ENCODE measurements around the gene CUL3. TPM values are rescaled to one million over a fixed set of nuclear protein-coding genes. Genes with fewer than 3 reads are reported as not detected.

The CUL3 gene
- total RNA-seq, 1 experiment from 2014 or later = 132 TPM

GRCh38 chr2:224576088-224576715, 9.0 kb downstream of the CUL3 start:
- Histone ChIP-seq H3K36me3 (ENCODE audit: insufficient read depth, low read length) (peaks cover 12% of the 10 kb centered on the region; the same call in 1 of the 2 replicates), H3K9me2 (replicated peaks; ENCODE audit: insufficient read depth, low read length) (no peaks in the 10 kb centered on the region), H3K4me2 (ENCODE audit: low read depth, low read length, poor library complexity, severe bottlenecking) (peak overlapping the region; percentile 19), H3K4me1 (ENCODE audit: low read length) (peaks cover 98% of the 10 kb centered on the region), H3K9ac (ENCODE audit: low read length) (no peak overlapping the region), H3K27me3 (ENCODE audit: low read length) (no peaks in the 10 kb centered on the region), H4K20me1 (ENCODE audit: insufficient read depth, low read depth, low read length) (peaks cover 41% of the 10 kb centered on the region), H3K9me3 (ENCODE audit: low read length) (no peaks in the 10 kb centered on the region), H2AFZ (ENCODE audit: low read length) (no peak overlapping the region), H3K79me2 (ENCODE audit: low read length) (peaks cover 100% of the 10 kb centered on the region), H3K4me3 (ENCODE audit: low read length) (no peak overlapping the region), H3K27ac (ENCODE audit: low read length) (no peak overlapping the region)
- DNase-seq = no peak

GRCh38 chr2:224574423-224575084, 10.6 kb downstream of the CUL3 start:
- Histone ChIP-seq H3K27me3 (ENCODE audit: low read length) (no peaks in the 10 kb centered on the region), H2AFZ (ENCODE audit: low read length) (no peak overlapping the region), H3K27ac (ENCODE audit: low read length) (peak overlapping the region; percentile 43), H3K4me3 (ENCODE audit: low read length) (no peak overlapping the region), H3K79me2 (ENCODE audit: low read length) (peaks cover 100% of the 10 kb centered on the region), H3K9me3 (ENCODE audit: low read length) (no peaks in the 10 kb centered on the region), H3K4me2 (ENCODE audit: low read depth, low read length, poor library complexity, severe bottlenecking) (peak overlapping the region; percentile 19), H3K4me1 (ENCODE audit: low read length) (peaks cover 97% of the 10 kb centered on the region), H3K9ac (ENCODE audit: low read length) (no peak overlapping the region), H3K36me3 (ENCODE audit: insufficient read depth, low read length) (peaks cover 12% of the 10 kb centered on the region; the same call in 1 of the 2 replicates), H4K20me1 (ENCODE audit: insufficient read depth, low read depth, low read length) (peaks cover 33% of the 10 kb centered on the region), H3K9me2 (replicated peaks; ENCODE audit: insufficient read depth, low read length) (no peaks in the 10 kb centered on the region)
- no peak for DNase-seq

- H3K36me3 ChIP-seq (ENCODE audit: insufficient read depth, low read length) = peaks cover 12% of the 10 kb centered on the region
- H3K9ac ChIP-seq (ENCODE audit: low read length) = no peak overlapping the region
- H2AFZ ChIP-seq (ENCODE audit: low read length) = no peak overlapping the region
- H3K4me1 ChIP-seq (ENCODE audit: low read length) = peaks cover 89% of the 10 kb centered on the region
- no peaks in the 10 kb centered on the region for H3K27me3 ChIP-seq (ENCODE audit: low read length)
- no peak for DNase-seq
- H3K79me2 ChIP-seq (ENCODE audit: low read length) = peaks cover 100% of the 10 kb centered on the region
- H4K20me1 ChIP-seq (ENCODE audit: insufficient read depth, low read depth, low read length) = peaks cover 33% of the 10 kb centered on the region
- no peak overlapping the region for H3K4me3 ChIP-seq (ENCODE audit: low read length)
- H3K9me3 ChIP-seq (ENCODE audit: low read length) = no peaks in the 10 kb centered on the region
- H3K4me2 ChIP-seq (ENCODE audit: low read depth, low read length, poor library complexity, severe bottlenecking) = peak overlapping the region; percentile 17
- no peaks in the 10 kb centered on the region for H3K9me2 ChIP-seq (replicated peaks; ENCODE audit: insufficient read depth, low read length)
- 0 out of 2 replicates have a peak overlapping the region, but pooled peaks have one; percentile 3 for H3K27ac ChIP-seq (ENCODE audit: low read length)
These were observed 11.4 kb downstream of the CUL3 start for GRCh38 chr2:224573724-224574123.

- H3K27me3 ChIP-seq (ENCODE audit: low read length) = no peaks in the 10 kb centered on the region
These were observed 12.8 kb downstream of the CUL3 start for GRCh38 chr2:224572338-224572737.

GRCh38 chr2:224570328-224570993, 14.7 kb downstream of the CUL3 start:
- peak overlapping the region; percentile 35 for H3K4me2 ChIP-seq (ENCODE audit: low read depth, low read length, poor library complexity, severe bottlenecking)
- peaks cover 22% of the 10 kb centered on the region for H3K36me3 ChIP-seq (ENCODE audit: insufficient read depth, low read length)
- H3K4me1 ChIP-seq (ENCODE audit: low read length) = peaks cover 56% of the 10 kb centered on the region
- 0 out of 2 replicates have a peak overlapping the region, but pooled peaks have one; percentile 4 for H3K4me3 ChIP-seq (ENCODE audit: low read length)
- no peak for DNase-seq
- no peaks in the 10 kb centered on the region for H3K9me2 ChIP-seq (replicated peaks; ENCODE audit: insufficient read depth, low read length)
- peaks cover 100% of the 10 kb centered on the region for H3K79me2 ChIP-seq (ENCODE audit: low read length)
- no peak overlapping the region for H2AFZ ChIP-seq (ENCODE audit: low read length)
- no peaks in the 10 kb centered on the region; the same call in 1 of the 2 replicates for H3K9me3 ChIP-seq (ENCODE audit: low read length)
- H4K20me1 ChIP-seq (ENCODE audit: insufficient read depth, low read depth, low read length) = peaks cover 16% of the 10 kb centered on the region; the same call in 1 of the 2 replicates
- no peaks in the 10 kb centered on the region for H3K27me3 ChIP-seq (ENCODE audit: low read length)
- peak overlapping the region; percentile 47 for H3K27ac ChIP-seq (ENCODE audit: low read length)
- no peak overlapping the region for H3K9ac ChIP-seq (ENCODE audit: low read length)

More at GRCh38 chr2:224572338-224572737, 12.8 kb downstream of the CUL3 start:
- H3K9ac ChIP-seq (ENCODE audit: low read length) = no peak overlapping the region
- H3K9me2 ChIP-seq (replicated peaks; ENCODE audit: insufficient read depth, low read length) = no peaks in the 10 kb centered on the region
- no peak overlapping the region for H3K4me2 ChIP-seq (ENCODE audit: low read depth, low read length, poor library complexity, severe bottlenecking)
- peaks cover 22% of the 10 kb centered on the region for H3K36me3 ChIP-seq (ENCODE audit: insufficient read depth, low read length)
- peaks cover 30% of the 10 kb centered on the region for H4K20me1 ChIP-seq (ENCODE audit: insufficient read depth, low read depth, low read length)
- no peak overlapping the region for H2AFZ ChIP-seq (ENCODE audit: low read length)
- H3K27ac ChIP-seq (ENCODE audit: low read length) = no peak overlapping the region
- DNase-seq = no peak
- peaks cover 75% of the 10 kb centered on the region for H3K4me1 ChIP-seq (ENCODE audit: low read length)
- no peak overlapping the region for H3K4me3 ChIP-seq (ENCODE audit: low read length)
- no peaks in the 10 kb centered on the region for H3K9me3 ChIP-seq (ENCODE audit: low read length)
- H3K79me2 ChIP-seq (ENCODE audit: low read length) = peaks cover 100% of the 10 kb centered on the region

- Histone ChIP-seq H3K36me3 (ENCODE audit: insufficient read depth, low read length) (peaks cover 22% of the 10 kb centered on the region), H3K4me3 (ENCODE audit: low read length) (no peak overlapping the region), H4K20me1 (ENCODE audit: insufficient read depth, low read depth, low read length) (peaks cover 8% of the 10 kb centered on the region; the same call in 1 of the 2 replicates), H3K4me1 (ENCODE audit: low read length) (peaks cover 56% of the 10 kb centered on the region), H3K79me2 (ENCODE audit: low read length) (peaks cover 100% of the 10 kb centered on the region), H3K27ac (ENCODE audit: low read length) (peak overlapping the region; percentile 47), H3K9me3 (ENCODE audit: low read length) (no peaks in the 10 kb centered on the region; the same call in 1 of the 2 replicates), H2AFZ (ENCODE audit: low read length) (no peak overlapping the region), H3K4me2 (ENCODE audit: low read depth, low read length, poor library complexity, severe bottlenecking) (no peak overlapping the region), H3K9ac (ENCODE audit: low read length) (no peak overlapping the region), H3K27me3 (ENCODE audit: low read length) (no peaks in the 10 kb centered on the region), H3K9me2 (replicated peaks; ENCODE audit: insufficient read depth, low read length) (no peaks in the 10 kb centered on the region)
- no peak for DNase-seq
These were observed 15.5 kb downstream of the CUL3 start for GRCh38 chr2:224569654-224570053.

GRCh38 chr2:224565452-224566035, 19.6 kb downstream of the CUL3 start:
- H3K9me2 ChIP-seq (replicated peaks; ENCODE audit: insufficient read depth, low read length) = no peaks in the 10 kb centered on the region
- peaks cover 1% of the 10 kb centered on the region; the same call in 1 of the 2 replicates for H4K20me1 ChIP-seq (ENCODE audit: insufficient read depth, low read depth, low read length)
- H3K27me3 ChIP-seq (ENCODE audit: low read length) = no peaks in the 10 kb centered on the region
- peaks cover 100% of the 10 kb centered on the region for H3K79me2 ChIP-seq (ENCODE audit: low read length)
- no peak overlapping the region for H3K4me2 ChIP-seq (ENCODE audit: low read depth, low read length, poor library complexity, severe bottlenecking)
- no peak overlapping the region for H2AFZ ChIP-seq (ENCODE audit: low read length)
- no peak for DNase-seq
- H3K4me1 ChIP-seq (ENCODE audit: low read length) = peaks cover 58% of the 10 kb centered on the region
- H3K9ac ChIP-seq (ENCODE audit: low read length) = no peak overlapping the region
- no peak overlapping the region for H3K4me3 ChIP-seq (ENCODE audit: low read length)
- H3K27ac ChIP-seq (ENCODE audit: low read length) = peak overlapping the region; percentile 46; the same call in 1 of the 2 replicates
- no peaks in the 10 kb centered on the region; the same call in 1 of the 2 replicates for H3K9me3 ChIP-seq (ENCODE audit: low read length)
- peaks cover 14% of the 10 kb centered on the region for H3K36me3 ChIP-seq (ENCODE audit: insufficient read depth, low read length)

Data from Karpas-422 (cell line).